A549 (cell line): ENCODE measurements around the gene HOXC6. TPM values are rescaled to one million over a fixed set of nuclear protein-coding genes. Genes with fewer than 3 reads are reported as not detected.

Source experiments
- ATAC-seq, 2 experiments: fragments of 200-7000 bp in 1 of 2; fragments of >200 bp in 1 of 2; cut with Nextera tagmentation in 1 of 2; cut with Tn5 transposase in 1 of 2; 3 replicates each; pipeline versions ENCODE4 v1.8.0 to v1.9.1; 2018 to 2020; ENCODE audit warnings: mild to moderate bottlenecking in 1 of 2, moderate library complexity in 1 of 2
- CTCF ChIA-PET: fragments of 300-600 bp; sonication (Branson Sonifier 250); formaldehyde crosslinking; extraction: SDS; loops from one replicate; lab custom pipeline; 2021; ENCODE audit warnings: antibody characterized with exemption, inconsistent platforms; lab: Yijun Ruan, JAX
- POLR2A ChIA-PET: fragments of 350-600 bp; formaldehyde crosslinking; extraction: SDS; loops from one replicate; lab custom pipeline; 2021; ENCODE audit warnings: antibody characterized with exemption, inconsistent platforms; lab: Yijun Ruan, JAX
- DNase-seq, 2 experiments: peaks; one replicate each; pipeline versions ENCODE4 v3.0.0 to v3.0.0-alpha.2; 2011 to 2016; ENCODE audit warnings: low read depth in 1 of 2, low spot score in 1 of 2
- FAIRE-seq: peaks from 2 replicates; lab custom pipeline; 2011; peaks lifted over from hg19 to GRCh38; lab: Jason Lieb, UNC
- H3K27ac ChIP-seq, 2 experiments: fragments of >200 bp; sonication (Bioruptor Twin); formaldehyde crosslinking; 3 replicates each; pipeline ENCODE4 v1.5.1; 2016 to 2017
- H3K4me1 ChIP-seq: fragments of >200 bp; sonication (Bioruptor Twin); formaldehyde crosslinking; 3 replicates; pipeline ENCODE4 v1.6.1; 2016
- H3K4me2 ChIP-seq: fragments of >200 bp; sonication (Bioruptor Twin); formaldehyde crosslinking; 3 replicates; pipeline ENCODE4 v1.6.1; 2016
- H3K4me3 ChIP-seq: fragments of >200 bp; sonication (Bioruptor Twin); formaldehyde crosslinking; 3 replicates; pipeline ENCODE4 v1.5.1; 2016
- H3K9me3 ChIP-seq: fragments of >200 bp; sonication (Bioruptor Twin); formaldehyde crosslinking; 3 replicates; pipeline ENCODE4 v1.6.1; 2016
- CHD4 ChIP-seq: fragments of 200-600 bp; sonication (generic); IDR thresholded peaks from 2 replicates; pipeline ENCODE4 v1.6.1; 2016; ENCODE audit warnings: antibody characterized with exemption, mild to moderate bottlenecking, borderline replicate concordance
- EHF ChIP-seq: fragments of 250-450 bp; sonication (Bioruptor Pico); IDR thresholded peaks from 2 replicates; pipeline ENCODE4 v1.5.0; 2020; ENCODE audit warnings: mild to moderate bottlenecking
- FOSB ChIP-seq: fragments of 250-450 bp; sonication (Bioruptor Pico); IDR thresholded peaks from 2 replicates; pipeline ENCODE4 v1.5.0; 2020; ENCODE audit warnings: mild to moderate bottlenecking, moderate library complexity
- GATA3 ChIP-seq: IDR thresholded peaks from 2 replicates; pipeline ENCODE4 v1.6.1; 2012; ENCODE audit warnings: borderline replicate concordance
- JUN ChIP-seq, 2 experiments: fragments of >200 bp; sonication (Bioruptor Twin); formaldehyde crosslinking; IDR thresholded peaks; 2 replicates in 1 of 2; 3 replicates in 1 of 2; pipeline ENCODE4 v1.6.1; 2016 to 2017
- KDM1A ChIP-seq: fragments of 200-600 bp; sonication (generic); IDR thresholded peaks from 2 replicates; pipeline ENCODE4 v1.6.1; 2016; ENCODE audit warnings: low read depth, mild to moderate bottlenecking
- MYC ChIP-seq: IDR thresholded peaks from 2 replicates; pipeline ENCODE4 v1.6.1; 2012; ENCODE audit warnings: mild to moderate bottlenecking, inconsistent platforms, low read length, improper control_type of control experiment, borderline replicate concordance
- NFE2L2 ChIP-seq: fragments of 150-350 bp; conservative IDR thresholded peaks from 2 replicates; pipeline ENCODE4 v1.6.1; 2014; ENCODE audit warnings: low read length
- NPAS2 ChIP-seq: fragments of 250-450 bp; sonication (Bioruptor Pico); IDR thresholded peaks from 2 replicates; pipeline ENCODE4 v1.8.0; 2022; ENCODE audit warnings: mild to moderate bottlenecking, moderate library complexity, borderline replicate concordance
- PHF8 ChIP-seq: fragments of 200-600 bp; sonication (generic); IDR thresholded peaks from 2 replicates; pipeline ENCODE4 v1.6.1; 2016; ENCODE audit warnings: low read depth, mild to moderate bottlenecking, antibody characterized with exemption, moderate library complexity, borderline replicate concordance
- RAD21 ChIP-seq, 2 experiments: fragments of >200 bp in 1 of 2; sonication (Bioruptor Twin) in 1 of 2; formaldehyde crosslinking in 1 of 2; IDR thresholded peaks in 1 of 2; conservative IDR thresholded peaks in 1 of 2; 2 replicates in 1 of 2; 3 replicates in 1 of 2; pipeline ENCODE4 v1.6.1; 2012 to 2018; ENCODE audit warnings: inconsistent platforms in 1 of 2
- RARB ChIP-seq: fragments of 250-450 bp; sonication (Bioruptor Pico); IDR thresholded peaks from 2 replicates; pipeline ENCODE4 v1.8.0; 2021; ENCODE audit warnings: mild to moderate bottlenecking, moderate library complexity
- RFX5 ChIP-seq: fragments of 450-650 bp; IDR thresholded peaks from 2 replicates; pipeline ENCODE4 v1.7.1; 2014; ENCODE audit warnings: antibody characterized with exemption, mild to moderate bottlenecking, moderate library complexity
- RNF2 ChIP-seq: fragments of 200-600 bp; sonication (generic); IDR thresholded peaks from 2 replicates; pipeline ENCODE4 v1.6.1; 2016; ENCODE audit warnings: low read depth, mild to moderate bottlenecking, antibody characterized with exemption, moderate library complexity, borderline replicate concordance
- SMC3 ChIP-seq: fragments of >200 bp; sonication (Bioruptor Twin); formaldehyde crosslinking; IDR thresholded peaks from 3 replicates; pipeline ENCODE4 v1.6.1; 2018; ENCODE audit warnings: inconsistent platforms
- TFCP2L1 ChIP-seq: fragments of 250-450 bp; sonication (Bioruptor Pico); IDR thresholded peaks from 2 replicates; pipeline ENCODE4 v1.5.0; 2021; ENCODE audit warnings: mild to moderate bottlenecking
- ZNF302 ChIP-seq: fragments of 250-450 bp; sonication (Bioruptor Pico); IDR thresholded peaks from 2 replicates; pipeline ENCODE4 v1.9.0; 2021; ENCODE audit warnings: inconsistent platforms, mild to moderate bottlenecking, moderate library complexity
- ZSCAN20 ChIP-seq: fragments of 250-450 bp; sonication (Bioruptor Pico); IDR thresholded peaks from 2 replicates; pipeline ENCODE4 v1.8.0; 2022; ENCODE audit warnings: mild to moderate bottlenecking, moderate library complexity
- WGBS: methylation state at CpG from one replicate; pipeline ENCODE4 v1.1.6; 2017; ENCODE audit errors: missing lambda C conversion rate; 5-methylcytosine and 5-hydroxymethylcytosine counted together
- polyA plus RNA-seq, 4 experiments: library from polyadenylated mRNA; depleted of rRNA in 3 of 4; stranded (reverse); fragments of >200 nt; fragmentation: RNase III in 1 of 4; extraction: RNeasy Plus Mini Kit Qiagen cat#74134 plus additional on column Dnase treatment in 1 of 4; gene quantifications; 2 replicates in 3 of 4; 3 replicates in 1 of 4; pipeline ENCODE4 v1.2.3, GENCODE V29; 2011 to 2017
- TF ChIP-seq, protein P1 (sequence below): fragments of >200 bp; sonication (Bioruptor Twin); formaldehyde crosslinking; IDR thresholded peaks from 3 replicates; pipeline ENCODE4 v1.6.1; 2016
- TF ChIP-seq, protein P2 (sequence below): fragments of 200-600 bp; sonication (generic); IDR thresholded peaks from 2 replicates; pipeline ENCODE4 v1.6.1; 2016; ENCODE audit warnings: antibody characterized with exemption, mild to moderate bottlenecking, moderate library complexity
- TF ChIP-seq, protein P3 (sequence below): fragments of 250-450 bp; sonication (Bioruptor Pico); IDR thresholded peaks from 2 replicates; pipeline ENCODE4 v1.5.0; 2020; ENCODE audit warnings: low read depth, mild to moderate bottlenecking, moderate library complexity
- TF ChIP-seq, protein P4 (sequence below): IDR thresholded peaks from 2 replicates; pipeline ENCODE4 v1.6.1; 2012
- TF ChIP-seq, protein P5 (sequence below): fragments of >200 bp; sonication (Bioruptor Twin); formaldehyde crosslinking; IDR thresholded peaks from 3 replicates; pipeline ENCODE4 v1.5.1; 2016

Gene HOXC6
- polyA plus RNA-seq, 2 of the 4 experiments (the other 2 are of a cell fraction): 5.2 to 6.0 TPM

DNA sequence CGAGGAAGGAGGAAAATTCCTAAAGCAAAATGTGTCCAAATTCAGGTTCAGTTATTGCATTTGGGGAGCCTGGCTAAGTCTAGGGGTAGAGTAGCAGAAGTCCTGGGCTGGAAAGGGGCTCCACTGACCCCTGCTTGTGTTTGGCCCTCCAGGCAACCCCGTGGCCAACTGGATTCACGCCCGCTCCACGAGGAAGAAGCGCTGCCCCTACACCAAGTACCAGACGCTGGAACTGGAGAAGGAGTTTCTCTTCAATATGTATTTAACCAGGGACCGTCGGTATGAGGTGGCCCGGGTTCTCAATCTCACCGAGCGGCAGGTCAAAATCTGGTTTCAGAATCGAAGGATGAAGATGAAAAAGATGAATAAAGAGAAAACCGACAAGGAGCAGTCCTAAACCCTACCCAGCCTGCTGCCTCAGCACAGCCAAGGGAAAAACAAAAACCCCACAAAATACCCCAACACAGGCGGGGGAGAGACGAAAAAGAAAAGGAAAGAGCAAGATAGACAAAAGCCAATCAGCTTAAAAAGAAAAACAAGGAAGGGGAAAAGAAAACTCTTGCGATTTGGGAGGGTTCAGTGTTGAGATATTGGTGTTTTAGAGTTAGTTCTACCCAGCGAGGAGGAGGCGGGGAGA lies 25.8 kb upstream of the HOXC6 start:
- Histone ChIP-seq H3K9me3 (no peaks in the 10 kb centered on the region), H3K4me1 (peaks cover 13% of the 10 kb centered on the region), H3K4me2 (no peak overlapping the region), H3K27ac (no peak overlapping the region), H3K4me3 (no peak overlapping the region)
- no peak for ATAC-seq
- 88% methylated on average over 19 of the region's 19 CpGs for WGBS
- DNase-seq: no peak
- no peak for FAIRE-seq
- POLR2A ChIA-PET: no interaction called here
- TF ChIP-seq MYC (no peak), GATA3 (no peak), TFCP2L1 (CRISPR knock-in tag) (no peak), RAD21 (conservative IDR thresholded peaks at IDR 0.05 in 1 of 2, IDR thresholded peaks at IDR 0.05 in 1 of 2) (no peak), KDM1A (no peak), ZNF302 (no peak), FOSB (CRISPR knock-in tag) (no peak), SMC3 (no peak), CHD4 (no peak), RARB (no peak), NFE2L2 (no peak), ZSCAN20 (CRISPR knock-in tag) (no peak), EHF (CRISPR knock-in tag) (no peak), JUN (IDR thresholded peaks at IDR 0.05) (no peak), RFX5 (no peak), RNF2 (no peak), NPAS2 (CRISPR knock-in tag) (no peak)
- TF ChIP-seq, protein P1, sequence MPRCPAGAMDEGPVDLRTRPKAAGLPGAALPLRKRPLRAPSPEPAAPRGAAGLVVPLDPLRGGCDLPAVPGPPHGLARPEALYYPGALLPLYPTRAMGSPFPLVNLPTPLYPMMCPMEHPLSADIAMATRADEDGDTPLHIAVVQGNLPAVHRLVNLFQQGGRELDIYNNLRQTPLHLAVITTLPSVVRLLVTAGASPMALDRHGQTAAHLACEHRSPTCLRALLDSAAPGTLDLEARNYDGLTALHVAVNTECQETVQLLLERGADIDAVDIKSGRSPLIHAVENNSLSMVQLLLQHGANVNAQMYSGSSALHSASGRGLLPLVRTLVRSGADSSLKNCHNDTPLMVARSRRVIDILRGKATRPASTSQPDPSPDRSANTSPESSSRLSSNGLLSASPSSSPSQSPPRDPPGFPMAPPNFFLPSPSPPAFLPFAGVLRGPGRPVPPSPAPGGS: no peak
- TF ChIP-seq, protein P2, sequence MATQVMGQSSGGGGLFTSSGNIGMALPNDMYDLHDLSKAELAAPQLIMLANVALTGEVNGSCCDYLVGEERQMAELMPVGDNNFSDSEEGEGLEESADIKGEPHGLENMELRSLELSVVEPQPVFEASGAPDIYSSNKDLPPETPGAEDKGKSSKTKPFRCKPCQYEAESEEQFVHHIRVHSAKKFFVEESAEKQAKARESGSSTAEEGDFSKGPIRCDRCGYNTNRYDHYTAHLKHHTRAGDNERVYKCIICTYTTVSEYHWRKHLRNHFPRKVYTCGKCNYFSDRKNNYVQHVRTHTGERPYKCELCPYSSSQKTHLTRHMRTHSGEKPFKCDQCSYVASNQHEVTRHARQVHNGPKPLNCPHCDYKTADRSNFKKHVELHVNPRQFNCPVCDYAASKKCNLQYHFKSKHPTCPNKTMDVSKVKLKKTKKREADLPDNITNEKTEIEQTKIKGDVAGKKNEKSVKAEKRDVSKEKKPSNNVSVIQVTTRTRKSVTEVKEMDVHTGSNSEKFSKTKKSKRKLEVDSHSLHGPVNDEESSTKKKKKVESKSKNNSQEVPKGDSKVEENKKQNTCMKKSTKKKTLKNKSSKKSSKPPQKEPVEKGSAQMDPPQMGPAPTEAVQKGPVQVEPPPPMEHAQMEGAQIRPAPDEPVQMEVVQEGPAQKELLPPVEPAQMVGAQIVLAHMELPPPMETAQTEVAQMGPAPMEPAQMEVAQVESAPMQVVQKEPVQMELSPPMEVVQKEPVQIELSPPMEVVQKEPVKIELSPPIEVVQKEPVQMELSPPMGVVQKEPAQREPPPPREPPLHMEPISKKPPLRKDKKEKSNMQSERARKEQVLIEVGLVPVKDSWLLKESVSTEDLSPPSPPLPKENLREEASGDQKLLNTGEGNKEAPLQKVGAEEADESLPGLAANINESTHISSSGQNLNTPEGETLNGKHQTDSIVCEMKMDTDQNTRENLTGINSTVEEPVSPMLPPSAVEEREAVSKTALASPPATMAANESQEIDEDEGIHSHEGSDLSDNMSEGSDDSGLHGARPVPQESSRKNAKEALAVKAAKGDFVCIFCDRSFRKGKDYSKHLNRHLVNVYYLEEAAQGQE: no peak
- TF ChIP-seq, protein P3, sequence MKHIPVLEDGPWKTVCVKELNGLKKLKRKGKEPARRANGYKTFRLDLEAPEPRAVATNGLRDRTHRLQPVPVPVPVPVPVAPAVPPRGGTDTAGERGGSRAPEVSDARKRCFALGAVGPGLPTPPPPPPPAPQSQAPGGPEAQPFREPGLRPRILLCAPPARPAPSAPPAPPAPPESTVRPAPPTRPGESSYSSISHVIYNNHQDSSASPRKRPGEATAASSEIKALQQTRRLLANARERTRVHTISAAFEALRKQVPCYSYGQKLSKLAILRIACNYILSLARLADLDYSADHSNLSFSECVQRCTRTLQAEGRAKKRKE (CRISPR knock-in tag): no peak
- CTCF ChIA-PET: interaction anchor here (0.8 to 28.7 kb wide), 11 partner anchors 11 to 255 kb away, joined by 3 to 1074 read pairs (median 40); partner anchors contain the start of genes HOXC10, HOXC5, HOXC6 and SMUG1

DNA sequence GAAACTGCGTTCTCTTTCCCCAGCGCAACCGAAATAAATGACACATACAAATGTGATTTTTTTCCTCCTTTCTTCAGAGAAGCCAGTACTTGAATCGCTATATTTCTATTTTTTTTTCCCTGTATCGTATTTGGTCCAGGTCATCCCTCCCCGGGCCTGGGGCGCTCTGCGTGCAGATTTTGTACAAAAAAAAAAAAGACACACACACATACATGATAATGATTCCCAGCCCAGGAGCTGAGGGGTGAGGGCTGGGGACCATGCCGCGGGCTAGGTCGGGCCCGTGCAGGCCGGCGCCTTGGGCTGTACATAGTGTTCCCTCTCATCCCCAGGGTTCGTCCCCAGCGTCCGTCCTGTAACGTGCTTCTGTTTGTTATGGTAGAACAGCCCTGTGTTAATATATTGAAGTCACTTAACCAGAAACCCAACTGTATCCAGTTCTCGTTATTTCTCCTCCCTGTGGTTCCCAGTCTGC lies 25.3 kb upstream of the HOXC6 start:
- no peak for ATAC-seq
- FAIRE-seq: no peak
- Histone ChIP-seq H3K4me1 (peaks cover 13% of the 10 kb centered on the region), H3K9me3 (no peaks in the 10 kb centered on the region), H3K27ac (no peak overlapping the region)
- CTCF ChIA-PET: interaction anchor here (0.9 to 28.7 kb wide), 11 partner anchors 8 to 256 kb away, joined by 3 to 1074 read pairs (median 40); partner anchors contain the start of genes HOXC10, HOXC5, HOXC6 and SMUG1
- POLR2A ChIA-PET: interaction anchor here (0.7 kb wide), 1 partner anchor 51 kb away, joined by 3 read pairs; no protein-coding TSS in a partner anchor
- TF ChIP-seq MYC (no peak), CHD4 (no peak), RFX5 (no peak), GATA3 (no peak), RARB (no peak), PHF8 (no peak)
- TF ChIP-seq, protein P4, sequence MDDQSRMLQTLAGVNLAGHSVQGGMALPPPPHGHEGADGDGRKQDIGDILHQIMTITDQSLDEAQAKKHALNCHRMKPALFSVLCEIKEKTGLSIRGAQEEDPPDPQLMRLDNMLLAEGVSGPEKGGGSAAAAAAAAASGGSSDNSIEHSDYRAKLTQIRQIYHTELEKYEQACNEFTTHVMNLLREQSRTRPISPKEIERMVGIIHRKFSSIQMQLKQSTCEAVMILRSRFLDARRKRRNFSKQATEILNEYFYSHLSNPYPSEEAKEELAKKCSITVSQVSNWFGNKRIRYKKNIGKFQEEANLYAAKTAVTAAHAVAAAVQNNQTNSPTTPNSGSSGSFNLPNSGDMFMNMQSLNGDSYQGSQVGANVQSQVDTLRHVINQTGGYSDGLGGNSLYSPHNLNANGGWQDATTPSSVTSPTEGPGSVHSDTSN: no peak
- TF ChIP-seq, protein P5, sequence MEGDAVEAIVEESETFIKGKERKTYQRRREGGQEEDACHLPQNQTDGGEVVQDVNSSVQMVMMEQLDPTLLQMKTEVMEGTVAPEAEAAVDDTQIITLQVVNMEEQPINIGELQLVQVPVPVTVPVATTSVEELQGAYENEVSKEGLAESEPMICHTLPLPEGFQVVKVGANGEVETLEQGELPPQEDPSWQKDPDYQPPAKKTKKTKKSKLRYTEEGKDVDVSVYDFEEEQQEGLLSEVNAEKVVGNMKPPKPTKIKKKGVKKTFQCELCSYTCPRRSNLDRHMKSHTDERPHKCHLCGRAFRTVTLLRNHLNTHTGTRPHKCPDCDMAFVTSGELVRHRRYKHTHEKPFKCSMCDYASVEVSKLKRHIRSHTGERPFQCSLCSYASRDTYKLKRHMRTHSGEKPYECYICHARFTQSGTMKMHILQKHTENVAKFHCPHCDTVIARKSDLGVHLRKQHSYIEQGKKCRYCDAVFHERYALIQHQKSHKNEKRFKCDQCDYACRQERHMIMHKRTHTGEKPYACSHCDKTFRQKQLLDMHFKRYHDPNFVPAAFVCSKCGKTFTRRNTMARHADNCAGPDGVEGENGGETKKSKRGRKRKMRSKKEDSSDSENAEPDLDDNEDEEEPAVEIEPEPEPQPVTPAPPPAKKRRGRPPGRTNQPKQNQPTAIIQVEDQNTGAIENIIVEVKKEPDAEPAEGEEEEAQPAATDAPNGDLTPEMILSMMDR: no peak
- TF ChIP-seq, protein P1: no peak
- TF ChIP-seq, all 56 proteins: peak for 0
- no peak overlapping the region for H3K4me3 ChIP-seq
- no peak for DNase-seq
- WGBS: 94% methylated on average over 19 of the region's 19 CpGs
- H3K4me2 ChIP-seq: no peak overlapping the region
